ENCODE measurements around the gene PEMT.

Gene PEMT

DNA sequence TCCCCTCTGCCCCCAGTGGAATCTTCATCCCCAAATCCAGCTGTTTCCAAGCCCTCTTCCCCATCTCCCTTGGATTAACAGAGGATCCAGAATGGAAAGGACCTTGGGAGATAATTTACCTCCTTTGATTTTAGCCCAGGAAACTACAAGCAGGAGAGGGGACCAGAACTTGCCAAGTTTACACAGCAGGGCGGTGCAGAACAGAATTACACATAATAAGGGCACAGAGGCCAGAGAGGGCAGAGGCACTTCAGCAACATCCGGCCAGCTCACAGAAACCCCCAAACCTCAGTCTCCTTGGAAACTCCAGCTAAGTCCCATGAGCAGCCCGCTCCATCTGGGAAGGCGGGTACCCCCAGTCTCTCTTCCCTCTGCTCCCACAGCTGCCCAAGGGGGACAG, 27.2 kb downstream of the PEMT start (continued):
- TF ChIP-seq, protein P1, sequence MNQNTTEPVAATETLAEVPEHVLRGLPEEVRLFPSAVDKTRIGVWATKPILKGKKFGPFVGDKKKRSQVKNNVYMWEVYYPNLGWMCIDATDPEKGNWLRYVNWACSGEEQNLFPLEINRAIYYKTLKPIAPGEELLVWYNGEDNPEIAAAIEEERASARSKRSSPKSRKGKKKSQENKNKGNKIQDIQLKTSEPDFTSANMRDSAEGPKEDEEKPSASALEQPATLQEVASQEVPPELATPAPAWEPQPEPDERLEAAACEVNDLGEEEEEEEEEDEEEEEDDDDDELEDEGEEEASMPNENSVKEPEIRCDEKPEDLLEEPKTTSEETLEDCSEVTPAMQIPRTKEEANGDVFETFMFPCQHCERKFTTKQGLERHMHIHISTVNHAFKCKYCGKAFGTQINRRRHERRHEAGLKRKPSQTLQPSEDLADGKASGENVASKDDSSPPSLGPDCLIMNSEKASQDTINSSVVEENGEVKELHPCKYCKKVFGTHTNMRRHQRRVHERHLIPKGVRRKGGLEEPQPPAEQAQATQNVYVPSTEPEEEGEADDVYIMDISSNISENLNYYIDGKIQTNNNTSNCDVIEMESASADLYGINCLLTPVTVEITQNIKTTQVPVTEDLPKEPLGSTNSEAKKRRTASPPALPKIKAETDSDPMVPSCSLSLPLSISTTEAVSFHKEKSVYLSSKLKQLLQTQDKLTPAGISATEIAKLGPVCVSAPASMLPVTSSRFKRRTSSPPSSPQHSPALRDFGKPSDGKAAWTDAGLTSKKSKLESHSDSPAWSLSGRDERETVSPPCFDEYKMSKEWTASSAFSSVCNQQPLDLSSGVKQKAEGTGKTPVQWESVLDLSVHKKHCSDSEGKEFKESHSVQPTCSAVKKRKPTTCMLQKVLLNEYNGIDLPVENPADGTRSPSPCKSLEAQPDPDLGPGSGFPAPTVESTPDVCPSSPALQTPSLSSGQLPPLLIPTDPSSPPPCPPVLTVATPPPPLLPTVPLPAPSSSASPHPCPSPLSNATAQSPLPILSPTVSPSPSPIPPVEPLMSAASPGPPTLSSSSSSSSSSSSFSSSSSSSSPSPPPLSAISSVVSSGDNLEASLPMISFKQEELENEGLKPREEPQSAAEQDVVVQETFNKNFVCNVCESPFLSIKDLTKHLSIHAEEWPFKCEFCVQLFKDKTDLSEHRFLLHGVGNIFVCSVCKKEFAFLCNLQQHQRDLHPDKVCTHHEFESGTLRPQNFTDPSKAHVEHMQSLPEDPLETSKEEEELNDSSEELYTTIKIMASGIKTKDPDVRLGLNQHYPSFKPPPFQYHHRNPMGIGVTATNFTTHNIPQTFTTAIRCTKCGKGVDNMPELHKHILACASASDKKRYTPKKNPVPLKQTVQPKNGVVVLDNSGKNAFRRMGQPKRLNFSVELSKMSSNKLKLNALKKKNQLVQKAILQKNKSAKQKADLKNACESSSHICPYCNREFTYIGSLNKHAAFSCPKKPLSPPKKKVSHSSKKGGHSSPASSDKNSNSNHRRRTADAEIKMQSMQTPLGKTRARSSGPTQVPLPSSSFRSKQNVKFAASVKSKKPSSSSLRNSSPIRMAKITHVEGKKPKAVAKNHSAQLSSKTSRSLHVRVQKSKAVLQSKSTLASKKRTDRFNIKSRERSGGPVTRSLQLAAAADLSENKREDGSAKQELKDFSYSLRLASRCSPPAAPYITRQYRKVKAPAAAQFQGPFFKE (tag by site-specific recombination; IDR thresholded peaks at IDR 0.05; ENCODE audit: borderline replicate concordance): no peak

DNA sequence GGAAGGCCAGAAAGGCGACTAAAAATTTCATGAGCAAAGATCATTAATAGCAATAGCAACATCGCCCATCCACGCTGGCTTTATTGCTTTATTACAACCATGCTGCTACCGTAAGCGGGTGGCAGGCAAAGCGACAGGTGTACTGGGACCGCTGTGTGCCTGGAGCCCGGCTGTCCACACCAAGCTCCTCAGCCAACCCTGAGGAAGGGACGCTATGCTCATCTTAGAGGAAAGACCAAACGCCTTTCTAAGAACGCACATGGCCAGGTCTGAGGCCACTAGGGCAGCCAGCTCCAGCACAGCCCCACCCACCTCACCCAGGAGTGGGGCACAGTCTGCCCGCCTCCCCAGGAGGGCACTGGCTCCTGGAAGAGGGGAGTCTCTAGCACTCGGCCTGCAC, 28.0 kb downstream of the PEMT start:
- Histone ChIP-seq H3K4me3 (ENCODE audit: low read depth, low read length) (no peak overlapping the region), H3K4me1 (ENCODE audit: control insufficient read depth, insufficient read depth, low read length) (no peaks in the 10 kb centered on the region), H3K9me3 (ENCODE audit: control insufficient read depth, insufficient read depth, low read depth, low read length) (no peaks in the 10 kb centered on the region), H3K36me3 (ENCODE audit: control insufficient read depth in 2 of 2, insufficient read depth in 1 of 2, low read length in 2 of 2) (no peaks in the 10 kb centered on the region), H3K27ac (ENCODE audit: extremely low read depth, low read depth, low read length) (no peak overlapping the region)
- CTCF ChIA-PET: interaction anchor here (0.9 kb wide), 1 partner anchor 66 kb away, joined by 5 read pairs; no protein-coding TSS in a partner anchor
- TF ChIP-seq ZNF214 (tag by site-specific recombination; IDR thresholded peaks at IDR 0.05; ENCODE audit: borderline replicate concordance): no peak
- peak; percentile 79 for TF ChIP-seq SCRT2 (tag by site-specific recombination; IDR thresholded peaks at IDR 0.05)
- TF ChIP-seq ZBTB20 (tag by site-specific recombination; IDR thresholded peaks at IDR 0.05): no peak
- TF ChIP-seq SCRT1 (tag by site-specific recombination; IDR thresholded peaks at IDR 0.05; ENCODE audit: borderline replicate concordance): 0 out of 2 replicates have a peak, but pooled peaks have one; percentile 14
- POLR2A ChIA-PET: no interaction called here

DNA sequence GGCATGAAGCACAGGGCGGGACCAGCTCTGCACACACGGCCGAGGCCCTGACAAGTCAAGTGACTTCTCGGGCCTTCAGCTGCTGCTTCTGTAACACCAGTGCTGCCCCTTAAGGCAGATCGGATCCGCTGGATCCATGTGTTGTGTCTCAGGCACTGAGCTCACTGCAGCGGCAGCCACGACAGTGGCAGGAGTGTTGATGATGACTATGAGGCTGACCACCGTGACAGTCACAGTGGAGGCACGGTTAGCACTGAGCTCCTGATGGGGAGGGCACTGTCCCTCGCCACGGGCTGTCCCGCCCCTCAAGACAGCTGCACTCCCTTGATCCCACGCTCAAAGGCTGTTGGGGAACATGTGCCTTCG, 29.4 kb downstream of the PEMT start:
- ChIA-PET CTCF (interaction anchor here (0.7 to 0.8 kb wide), 2 partner anchors 50 to 81 kb away, joined by 3 read pairs; no protein-coding TSS in a partner anchor), POLR2A (no interaction called here)
- Histone ChIP-seq H3K4me3 (ENCODE audit: low read depth, low read length) (no peak overlapping the region), H3K36me3 (ENCODE audit: control insufficient read depth in 2 of 2, insufficient read depth in 1 of 2, low read length in 2 of 2) (no peaks in the 10 kb centered on the region), H3K4me1 (ENCODE audit: control insufficient read depth, insufficient read depth, low read length) (no peaks in the 10 kb centered on the region), H3K27ac (ENCODE audit: extremely low read depth, low read depth, low read length) (no peak overlapping the region), H3K9me3 (ENCODE audit: control insufficient read depth, insufficient read depth, low read depth, low read length) (no peaks in the 10 kb centered on the region)
- no peak for TF ChIP-seq KLF16 (tag by site-specific recombination; IDR thresholded peaks at IDR 0.05)
- no peak for TF ChIP-seq ZNF324 (tag by site-specific recombination; IDR thresholded peaks at IDR 0.05)
- TF ChIP-seq KLF10 (tag by site-specific recombination; IDR thresholded peaks at IDR 0.05): no peak
- TF ChIP-seq ZNF169 (tag by site-specific recombination; IDR thresholded peaks at IDR 0.05): no peak
- TF ChIP-seq ZNF223 (tag by site-specific recombination; IDR thresholded peaks at IDR 0.05): no peak
- TF ChIP-seq, protein P2, sequence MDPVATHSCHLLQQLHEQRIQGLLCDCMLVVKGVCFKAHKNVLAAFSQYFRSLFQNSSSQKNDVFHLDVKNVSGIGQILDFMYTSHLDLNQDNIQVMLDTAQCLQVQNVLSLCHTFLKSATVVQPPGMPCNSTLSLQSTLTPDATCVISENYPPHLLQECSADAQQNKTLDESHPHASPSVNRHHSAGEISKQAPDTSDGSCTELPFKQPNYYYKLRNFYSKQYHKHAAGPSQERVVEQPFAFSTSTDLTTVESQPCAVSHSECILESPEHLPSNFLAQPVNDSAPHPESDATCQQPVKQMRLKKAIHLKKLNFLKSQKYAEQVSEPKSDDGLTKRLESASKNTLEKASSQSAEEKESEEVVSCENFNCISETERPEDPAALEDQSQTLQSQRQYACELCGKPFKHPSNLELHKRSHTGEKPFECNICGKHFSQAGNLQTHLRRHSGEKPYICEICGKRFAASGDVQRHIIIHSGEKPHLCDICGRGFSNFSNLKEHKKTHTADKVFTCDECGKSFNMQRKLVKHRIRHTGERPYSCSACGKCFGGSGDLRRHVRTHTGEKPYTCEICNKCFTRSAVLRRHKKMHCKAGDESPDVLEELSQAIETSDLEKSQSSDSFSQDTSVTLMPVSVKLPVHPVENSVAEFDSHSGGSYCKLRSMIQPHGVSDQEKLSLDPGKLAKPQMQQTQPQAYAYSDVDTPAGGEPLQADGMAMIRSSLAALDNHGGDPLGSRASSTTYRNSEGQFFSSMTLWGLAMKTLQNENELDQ (tag by site-specific recombination; IDR thresholded peaks at IDR 0.05; ENCODE audit: low read depth): no peak
- 0 out of 2 replicates have a peak, but pooled peaks have one; percentile 38 for TF ChIP-seq ZNF600 (tag by site-specific recombination; IDR thresholded peaks at IDR 0.05)

Data from HEK293 (cell line).